ENCODE data around the gene SLC25A19.

Gene SLC25A19

GRCh38 chr17:75273977-75274708, 15.1 kb downstream of the SLC25A19 start:
- TF ChIP-seq ARNTL (CRISPR knock-in tag; IDR thresholded peaks at IDR 0.05; ENCODE audit: borderline replicate concordance, low read depth) = no peak
- no peak for TF ChIP-seq ZC3H10 (CRISPR knock-in tag; IDR thresholded peaks at IDR 0.05)
- no peak for TF ChIP-seq ZNF70 (CRISPR knock-in tag; IDR thresholded peaks at IDR 0.05)
- TF ChIP-seq SNAI2 (CRISPR knock-in tag; IDR thresholded peaks at IDR 0.05) = peak; percentile 43; the same call in 1 of the 2 replicates
- TF ChIP-seq PATZ1 (CRISPR knock-in tag; IDR thresholded peaks at IDR 0.05; ENCODE audit: borderline replicate concordance) = 0 out of 2 replicates have a peak, but pooled peaks have one; percentile 11
- no peak for TF ChIP-seq ISL1 (CRISPR knock-in tag; IDR thresholded peaks at IDR 0.05)
- no peak for TF ChIP-seq ESRRG (CRISPR knock-in tag; IDR thresholded peaks at IDR 0.05)
- no peak for TF ChIP-seq CREB5 (CRISPR knock-in tag; IDR thresholded peaks at IDR 0.05; ENCODE audit: low read depth)
- TF ChIP-seq OSR1 (CRISPR knock-in tag; IDR thresholded peaks at IDR 0.05) = no peak
- no peak for TF ChIP-seq TOX (CRISPR knock-in tag; IDR thresholded peaks at IDR 0.05; ENCODE audit: borderline replicate concordance)
- no peak for TF ChIP-seq TCF4 (CRISPR knock-in tag; IDR thresholded peaks at IDR 0.05; ENCODE audit: borderline replicate concordance)
- no peak for TF ChIP-seq ZFP3 (CRISPR knock-in tag; IDR thresholded peaks at IDR 0.05)
- no peak for TF ChIP-seq GLIS3 (CRISPR knock-in tag; IDR thresholded peaks at IDR 0.05)
- TF ChIP-seq POU6F1 (CRISPR knock-in tag; IDR thresholded peaks at IDR 0.05; ENCODE audit: borderline replicate concordance, low read depth) = no peak
- no peak for TF ChIP-seq PPARA (CRISPR knock-in tag; IDR thresholded peaks at IDR 0.05; ENCODE audit: borderline replicate concordance)
- no peak for TF ChIP-seq CSDC2 (CRISPR knock-in tag; IDR thresholded peaks at IDR 0.05)
- no peak for ATAC-seq

GRCh38 chr17:75272848-75273184, 16.4 kb downstream of the SLC25A19 start:
- no peak for ATAC-seq

More at GRCh38 chr17:75272848-75273184, 16.4 kb downstream of the SLC25A19 start:
- TF ChIP-seq CREB5 (CRISPR knock-in tag; IDR thresholded peaks at IDR 0.05; ENCODE audit: low read depth) = no peak
- 0 out of 2 replicates have a peak, but pooled peaks have one; percentile 24 for TF ChIP-seq ZNF8 (CRISPR knock-in tag; IDR thresholded peaks at IDR 0.05)
- TF ChIP-seq TCF4 (CRISPR knock-in tag; IDR thresholded peaks at IDR 0.05; ENCODE audit: borderline replicate concordance) = peak; percentile 30; the same call in 1 of the 2 replicates
- TF ChIP-seq CSDC2 (CRISPR knock-in tag; IDR thresholded peaks at IDR 0.05) = no peak
- TF ChIP-seq POU6F1 (CRISPR knock-in tag; IDR thresholded peaks at IDR 0.05; ENCODE audit: borderline replicate concordance, low read depth) = no peak
- no peak for TF ChIP-seq TOX (CRISPR knock-in tag; IDR thresholded peaks at IDR 0.05; ENCODE audit: borderline replicate concordance)

Measured in SK-N-SH treated with all-trans-retinoic acid at 6 μM for 48 hours (cell line).